HCT116 (cell line): Measurements from ENCODE around the gene SYNGR1. TPM values are rescaled to one million over a fixed set of nuclear protein-coding genes. Genes with fewer than 3 reads are reported as not detected.

Experiments used
- ATAC-seq: fragments of 200-7000 bp; cut with Tn5 transposase; 2 replicates; pipeline ENCODE4 v1.9.1; 2020; ENCODE audit warnings: mild to moderate bottlenecking, moderate library complexity
- BruUV-seq: library from RNA; stranded (reverse); fragments of 400-500 nt; replicated peaks from 2 replicates; lab custom pipeline; 2021; lab: Mats Ljungman, UMichigan
- CTCF ChIA-PET: fragments of 300-600 bp; sonication (Branson Sonifier 250); formaldehyde crosslinking; loops from one replicate; lab custom pipeline; 2021; ENCODE audit warnings: antibody characterized with exemption; lab: Charles Lee
- POLR2A ChIA-PET: fragments of 300-600, 350-600 bp; sonication (Branson Sonifier 250); formaldehyde crosslinking; loops from one replicate; lab custom pipeline; 2021; ENCODE audit warnings: antibody characterized with exemption; lab: Charles Lee
- RAD21 ChIA-PET, 2 experiments: fragments of 300-600 bp; sonication (Branson Sonifier 250); formaldehyde crosslinking; loops; one replicate each; lab custom pipeline; 2023; ENCODE audit warnings: low total read pairs in 2 of 2; ENCODE audit not compliant: uncharacterized antibody in 2 of 2, unreplicated experiment in 2 of 2, low non-redundant PET in 1 of 2; lab: Charles Lee
- DNase-seq: peaks from one replicate; pipeline ENCODE4 v3.0.0-alpha.2; 2010; ENCODE audit warnings: low read depth, low spot score
- H2AFZ ChIP-seq: fragments of 200-600 bp; shearing (Covaris generic), sonication (generic); 2 replicates; pipeline ENCODE4 v1.6.1; 2017; ENCODE audit warnings: low read depth, mixed run types, mixed read lengths, antibody characterized with exemption, low read length; ENCODE audit not compliant: poor library complexity, severe bottlenecking
- H3K27ac ChIP-seq: 2 replicates; pipeline ENCODE4 v1.5.1; 2012; ENCODE audit warnings: low read depth, low read length
- H3K27me3 ChIP-seq: fragments of 200-600 bp; sonication (generic); 2 replicates; pipeline ENCODE4 v1.6.1; 2016; ENCODE audit warnings: mixed run types, low read length, mixed read lengths; ENCODE audit not compliant: insufficient read depth
- H3K36me3 ChIP-seq, 2 experiments: fragments of 200-500 bp in 1 of 2; fragments of 200-600 bp in 1 of 2; sonication (Bioruptor generic) in 1 of 2; sonication (generic) in 1 of 2; 2 replicates each; pipeline versions ENCODE4 v1.5.1 to v1.6.1; 2014 to 2016; ENCODE audit warnings: low read length in 2 of 2, inconsistent platforms in 1 of 2, mixed read lengths in 1 of 2, mixed run types in 1 of 2; ENCODE audit not compliant: insufficient read depth in 2 of 2, control insufficient read depth in 1 of 2
- H3K4me1 ChIP-seq, 2 experiments: fragments of 200-600 bp in 1 of 2; sonication (generic) in 1 of 2; 2 replicates each; pipeline versions ENCODE4 v1.5.1 to v1.6.1; 2012 to 2017; ENCODE audit warnings: low read length in 2 of 2, inconsistent platforms in 1 of 2, mild to moderate bottlenecking in 1 of 2, mixed read lengths in 1 of 2, mixed run types in 1 of 2, moderate library complexity in 1 of 2; ENCODE audit not compliant: insufficient read depth in 2 of 2, control insufficient read depth in 1 of 2
- H3K4me2 ChIP-seq: fragments of 200-600 bp; sonication (generic); 2 replicates; pipeline ENCODE4 v1.6.1; 2017; ENCODE audit warnings: mixed run types, low read length, mixed read lengths
- H3K4me3 ChIP-seq, 2 experiments: fragments of 200-600 bp in 1 of 2; sonication (generic) in 1 of 2; replicated peaks in 1 of 2; 2 replicates each; pipeline ENCODE4 v1.5.1; 2011 to 2016; ENCODE audit warnings: low read length in 2 of 2, control low read depth in 1 of 2, low read depth in 1 of 2, mild to moderate bottlenecking in 1 of 2, mixed read lengths in 1 of 2, mixed run types in 1 of 2
- H3K79me2 ChIP-seq: fragments of 200-600 bp; sonication (generic); 2 replicates; pipeline ENCODE4 v1.6.1; 2017; ENCODE audit warnings: mild to moderate bottlenecking, mixed run types, low read length, moderate library complexity, mixed read lengths; ENCODE audit not compliant: insufficient read depth
- H3K9ac ChIP-seq: fragments of 200-600 bp; sonication (generic); 2 replicates; pipeline ENCODE4 v1.6.1; 2016; ENCODE audit warnings: low read length, mixed read lengths
- H3K9me2 ChIP-seq: fragments of 200-600 bp; sonication (generic), shearing (Covaris generic); 2 replicates; pipeline ENCODE4 v1.6.1; 2017; ENCODE audit warnings: mixed run types, mild to moderate bottlenecking, moderate library complexity; ENCODE audit not compliant: insufficient read depth
- H3K9me3 ChIP-seq, 2 experiments: fragments of 200-500 bp in 1 of 2; fragments of 200-600 bp in 1 of 2; sonication (Bioruptor generic) in 1 of 2; sonication (generic) in 1 of 2; 2 replicates each; pipeline ENCODE4 v1.6.1; 2014 to 2017; ENCODE audit warnings: low read length in 2 of 2, mixed read lengths in 2 of 2, inconsistent platforms in 1 of 2, low read depth in 1 of 2, mild to moderate bottlenecking in 1 of 2, mixed run types in 1 of 2, moderate library complexity in 1 of 2; ENCODE audit not compliant: control insufficient read depth in 1 of 2, insufficient read depth in 1 of 2
- H4K20me1 ChIP-seq: fragments of 200-600 bp; sonication (generic), shearing (Covaris generic); 2 replicates; pipeline ENCODE4 v1.6.1; 2017; ENCODE audit warnings: mixed run types, mild to moderate bottlenecking, moderate library complexity; ENCODE audit not compliant: insufficient read depth
- ATF3 ChIP-seq: IDR thresholded peaks from 2 replicates; pipeline ENCODE4 v1.6.1; 2012
- CBX3 ChIP-seq: IDR thresholded peaks from 2 replicates; pipeline ENCODE4 v1.6.1; 2012; ENCODE audit warnings: low read depth
- CEBPB ChIP-seq: IDR thresholded peaks from 2 replicates; pipeline ENCODE4 v1.6.1; 2012; ENCODE audit warnings: low read depth
- CTCF ChIP-seq, 3 experiments: fragments of 200-600 bp in 1 of 3; sonication (generic) in 1 of 3; IDR thresholded peaks in 2 of 3; conservative IDR thresholded peaks in 1 of 3; 2 replicates each; pipeline ENCODE4 v1.5.1; 2012 to 2017; ENCODE audit warnings: low read depth in 2 of 3, low read length in 2 of 3, antibody characterized with exemption in 1 of 3, borderline replicate concordance in 1 of 3, control low read depth in 1 of 3, mild to moderate bottlenecking in 1 of 3, mixed read lengths in 1 of 3, mixed run types in 1 of 3, moderate library complexity in 1 of 3; ENCODE audit not compliant: insufficient read depth in 1 of 3
- EGR1 ChIP-seq: IDR thresholded peaks from 2 replicates; pipeline ENCODE4 v1.6.1; 2012; ENCODE audit warnings: low read depth
- EZH2 ChIP-seq: fragments of 200-600 bp; sonication (generic); IDR thresholded peaks from 2 replicates; pipeline ENCODE4 v1.6.1; 2017; ENCODE audit warnings: antibody characterized with exemption, mixed run types
- EZH2phosphoT487 ChIP-seq: fragments of 200-600 bp; IDR thresholded peaks from 2 replicates; pipeline ENCODE4 v1.6.1; 2018; ENCODE audit warnings: antibody characterized with exemption, borderline replicate concordance
- FOSL1 ChIP-seq: IDR thresholded peaks from 2 replicates; pipeline ENCODE4 v1.6.1; 2012; ENCODE audit warnings: low read depth
- JUND ChIP-seq: IDR thresholded peaks from 2 replicates; pipeline ENCODE4 v1.6.1; 2012
- MAX ChIP-seq: IDR thresholded peaks from 2 replicates; pipeline ENCODE4 v1.6.1; 2012
- POLR2A ChIP-seq: IDR thresholded peaks from 2 replicates; pipeline ENCODE4 v1.7.0; 2011; ENCODE audit warnings: borderline replicate concordance; ENCODE audit not compliant: insufficient read depth, insufficient read length; ENCODE audit errors: extremely low read depth
- RAD21 ChIP-seq: IDR thresholded peaks from 2 replicates; pipeline ENCODE4 v1.6.1; 2012; ENCODE audit warnings: low read depth, mild to moderate bottlenecking
- SP1 ChIP-seq: IDR thresholded peaks from 2 replicates; pipeline ENCODE4 v1.6.1; 2012; ENCODE audit warnings: low read depth
- YY1 ChIP-seq: IDR thresholded peaks from 2 replicates; pipeline ENCODE4 v1.6.1; 2011; ENCODE audit warnings: low read length, low read depth, moderate library complexity, mild to moderate bottlenecking; ENCODE audit not compliant: insufficient replicate concordance; ENCODE audit errors: extremely low read depth
- ZBTB33 ChIP-seq: IDR thresholded peaks from 2 replicates; pipeline ENCODE4 v1.6.1; 2011; ENCODE audit warnings: mild to moderate bottlenecking, low read length, moderate library complexity; ENCODE audit not compliant: insufficient replicate concordance; ENCODE audit errors: extremely low read depth
- ZNF274 ChIP-seq: fragments of 200-500 bp; sonication (Bioruptor generic); IDR thresholded peaks from 2 replicates; pipeline ENCODE4 v1.6.1; 2014; ENCODE audit warnings: mild to moderate bottlenecking, low read depth, low read length, inconsistent platforms
- intact Hi-C: fragments of 100-400 bp; cut with micrococcal nuclease; formaldehyde crosslinking; loops from 2 replicates; pipeline ENCODE4 v1.10.0; 2022
- total RNA-seq: library from RNA; stranded (reverse); gene quantifications from one replicate; pipeline ENCODE4 v1.2.1, GENCODE V29; 2021; ENCODE audit not compliant: unreplicated experiment

Gene SYNGR1
- total RNA-seq, 1 experiment from 2014 or later = 20.7 TPM

GRCh38 chr22:39383841-39384625 lies 34.2 kb downstream of the SYNGR1 start:
- ATAC-seq = no peak
- TF ChIP-seq EZH2 (no peak), CTCF (IDR thresholded peaks at IDR 0.05 in 2 of 3, conservative IDR thresholded peaks at IDR 0.05 in 1 of 3; ENCODE audit: borderline replicate concordance in 1 of 3, insufficient read depth in 1 of 3, low read depth in 2 of 3, low read length in 2 of 3) (no peak), RAD21 (no peak), FOSL1 (no peak), CBX3 (no peak), SP1 (no peak), EZH2phosphoT487 (no peak), POLR2A (no peak), CEBPB (no peak), EGR1 (no peak), JUND (no peak), YY1 (no peak), ZBTB33 (no peak), ATF3 (no peak), ZNF274 (no peak), MAX (no peak)
- TF ChIP-seq, all 23 proteins: peak for 0

More at GRCh38 chr22:39383841-39384625, 34.2 kb downstream of the SYNGR1 start:
- POLR2A ChIA-PET = no interaction called here
- Histone ChIP-seq H3K79me2 (no peaks in the 10 kb centered on the region), H2AFZ (no peak overlapping the region), H3K4me1 (peaks cover 0 to 23% of the 10 kb centered on the region in 2 experiments; a peak in 2 of 4 replicates), H4K20me1 (no peaks in the 10 kb centered on the region), H3K27ac (no peak overlapping the region), H3K9ac (no peak overlapping the region), H3K27me3 (no peaks in the 10 kb centered on the region), H3K36me3 (no peaks in the 10 kb centered on the region), H3K9me3 (no peaks in the 10 kb centered on the region), H3K4me3 (no peak overlapping the region), H3K9me2 (no peaks in the 10 kb centered on the region), H3K4me2 (no peak overlapping the region)
- no peak for DNase-seq
- RAD21 ChIA-PET = no interaction called here
- CTCF ChIA-PET = no interaction called here
- intact Hi-C loops = no loop called here
- no TSS peak for BruUV-seq
